ENCODE measurements around the gene KCNH4.

GRCh38 chr17:42159796-42160530 is 21.0 kb downstream of the KCNH4 start:
- TF ChIP-seq EP300 (conservative IDR thresholded peaks at IDR 0.05; ENCODE audit: poor library complexity, severe bottlenecking), result no peak
- no peak for TF ChIP-seq CTCF (IDR thresholded peaks at IDR 0.05; ENCODE audit: poor library complexity, severe bottlenecking)
- no peak for TF ChIP-seq REST (IDR thresholded peaks at IDR 0.05; ENCODE audit: borderline replicate concordance)
- no peak for TF ChIP-seq EZH2 (IDR thresholded peaks at IDR 0.05; ENCODE audit: borderline replicate concordance, insufficient read depth, low read length, poor library complexity, severe bottlenecking)

Measured in neural cell (in vitro differentiated cells).